D341Med (cell line): ENCODE results near the gene NDUFB10.

ENCODE experiments used
- DNase-seq: peaks from one replicate; pipeline ENCODE4 v3.0.0; 2012; ENCODE audit warnings: low spot score

NDUFB10 gene

GRCh38 chr16:1984347-1985225, 25.2 kb downstream of the NDUFB10 start:
- DNase-seq = no peak

GRCh38 chr16:1985466-1986150, 26.3 kb downstream of the NDUFB10 start:
- DNase-seq = no peak

GRCh38 chr16:1987198-1987597, 27.9 kb downstream of the NDUFB10 start:
- no peak for DNase-seq

GRCh38 chr16:1989209-1990100, 30.1 kb downstream of the NDUFB10 start, which contains the start of gene SYNGR3:
Gene SYNGR3, plus strand, starts transcription at chr16:1989970. Its CDS starts 133 bp downstream, at chr16:1990103.
- peak; percentile 70 for DNase-seq

- no peak for DNase-seq
Measured at GRCh38 chr16:1990101-1990350, 30.7 kb downstream of the NDUFB10 start.

GRCh38 chr16:1990351-1991134, 31.2 kb downstream of the NDUFB10 start:
- DNase-seq = no peak

GRCh38 chr16:1991135-1991551, 31.8 kb downstream of the NDUFB10 start:
- DNase-seq = no peak

GRCh38 chr16:1991588-1991947, 32.2 kb downstream of the NDUFB10 start:
- no peak for DNase-seq

- DNase-seq = no peak
Measured at GRCh38 chr16:1991948-1992703, 32.8 kb downstream of the NDUFB10 start.

- no peak for DNase-seq
Measured at GRCh38 chr16:1992704-1993317, 33.5 kb downstream of the NDUFB10 start.

GRCh38 chr16:1993731-1994131, 34.4 kb downstream of the NDUFB10 start:
- DNase-seq = no peak

GRCh38 chr16:1997494-1998359, 38.4 kb downstream of the NDUFB10 start:
- DNase-seq = no peak

- no peak for DNase-seq
Measured at GRCh38 chr16:1998360-1998835, 39.1 kb downstream of the NDUFB10 start.

- no peak for DNase-seq
Measured at GRCh38 chr16:1998852-1999801, 39.8 kb downstream of the NDUFB10 start.

- no peak for DNase-seq
Measured at GRCh38 chr16:1999866-2000514, 40.7 kb downstream of the NDUFB10 start.

GRCh38 chr16:2001035-2001434, 41.7 kb downstream of the NDUFB10 start:
- no peak for DNase-seq

- no peak for DNase-seq
Measured at GRCh38 chr16:2001456-2002355, 42.4 kb downstream of the NDUFB10 start.
